Fibroblast of lung (primary cell): ENCODE data around the gene ABLIM2. TPM values are rescaled to one million over a fixed set of nuclear protein-coding genes. Genes with fewer than 3 reads are reported as not detected.

Source experiments
- DNase-seq, 2 donors: peaks; one replicate each; pipeline versions ENCODE4 v3.0.0 to v3.0.0-alpha.2; 2010; ENCODE audit warnings: low read depth in 2 of 2
- H2AFZ ChIP-seq: 2 replicates; pipeline ENCODE4 v1.5.1; 2012; ENCODE audit warnings: low read length, control low read depth, inconsistent platforms
- H3K27ac ChIP-seq: 2 replicates; pipeline ENCODE4 v1.5.1; 2011; ENCODE audit warnings: low read length, control low read depth; ENCODE audit not compliant: insufficient read depth
- H3K27me3 ChIP-seq: 2 replicates; pipeline ENCODE4 v1.5.1; 2011; ENCODE audit warnings: mild to moderate bottlenecking, low read length; ENCODE audit not compliant: control insufficient read depth, insufficient read depth
- H3K36me3 ChIP-seq: 2 replicates; pipeline ENCODE4 v1.5.1; 2011; ENCODE audit warnings: low read length; ENCODE audit not compliant: control insufficient read depth, insufficient read depth
- H3K4me1 ChIP-seq: 2 replicates; pipeline ENCODE4 v1.5.1; 2011; ENCODE audit warnings: low read length; ENCODE audit not compliant: control insufficient read depth, insufficient read depth; ENCODE audit errors: extremely low read depth
- H3K4me2 ChIP-seq: 2 replicates; pipeline ENCODE4 v1.5.1; 2011; ENCODE audit warnings: low read length, control low read depth; ENCODE audit not compliant: insufficient read depth; ENCODE audit errors: extremely low read depth
- H3K4me3 ChIP-seq, 4 experiments: fragments of 200-600 bp in 1 of 4; sonication (generic) in 1 of 4; replicated peaks in 1 of 4; 2 replicates each; pipeline ENCODE4 v1.5.1; 2011 to 2016; ENCODE audit warnings: low read length in 4 of 4, low read depth in 3 of 4, mild to moderate bottlenecking in 3 of 4, control low read depth in 2 of 4, inconsistent platforms in 1 of 4, mixed read lengths in 1 of 4; ENCODE audit not compliant: insufficient read depth in 1 of 4; ENCODE audit errors: control extremely low read depth in 1 of 4
- H3K79me2 ChIP-seq: 2 replicates; pipeline ENCODE4 v1.5.1; 2012; ENCODE audit warnings: mild to moderate bottlenecking, low read length, inconsistent platforms; ENCODE audit not compliant: control insufficient read depth, insufficient read depth
- H3K9ac ChIP-seq: 2 replicates; pipeline ENCODE4 v1.5.1; 2011; ENCODE audit warnings: mild to moderate bottlenecking, low read length, control low read depth; ENCODE audit not compliant: insufficient read depth
- H3K9me3 ChIP-seq: 2 replicates; pipeline ENCODE4 v1.5.1; 2012; ENCODE audit warnings: low read depth, low read length; ENCODE audit not compliant: control insufficient read depth, insufficient read depth
- H4K20me1 ChIP-seq: 2 replicates; pipeline ENCODE4 v1.5.1; 2011; ENCODE audit warnings: low read length; ENCODE audit not compliant: control insufficient read depth, insufficient read depth; ENCODE audit errors: extremely low read depth
- CTCF ChIP-seq, 2 donors: IDR thresholded peaks in 1 of 2; conservative IDR thresholded peaks in 1 of 2; 1 replicate in 1 of 2; 2 replicates in 1 of 2; pipeline ENCODE4 v1.5.1; 2011 to 2012; ENCODE audit warnings: low read length in 2 of 2, control low read depth in 1 of 2, inconsistent platforms in 1 of 2, low read depth in 1 of 2, mild to moderate bottlenecking in 1 of 2
- EZH2 ChIP-seq: IDR thresholded peaks from 2 replicates; pipeline ENCODE4 v1.5.1; 2012; ENCODE audit warnings: low read length, control low read depth, mild to moderate bottlenecking; ENCODE audit errors: missing control alignments
- polyA plus RNA-seq, 2 donors: library from polyadenylated mRNA; depleted of rRNA in 1 of 2; stranded (reverse) in 1 of 2; unstranded in 1 of 2; fragments of >200 nt; gene quantifications; 2 replicates each; pipeline ENCODE4 v1.2.1, GENCODE V29; 2011 to 2012; ENCODE audit warnings: missing spikeins in 1 of 2
- total RNA-seq: library from RNA; depleted of rRNA; stranded (reverse); fragments of >200 nt; gene quantifications from 2 replicates; pipeline ENCODE4 v1.2.1, GENCODE V29; 2014

ABLIM2 gene
- total and polyA plus RNA-seq, 2 donors (not counting 1 experiment from before 2014, with no cell fraction given): 0.66 to 2.6 TPM

- H3K27me3 ChIP-seq: no peaks in the 10 kb centered on the region
- no peak overlapping the region for H3K4me2 ChIP-seq
- no peak for DNase-seq
- H3K36me3 ChIP-seq: no peaks in the 10 kb centered on the region
- H3K27ac ChIP-seq: no peak overlapping the region
- H3K9ac ChIP-seq: no peak overlapping the region
- H3K4me1 ChIP-seq: no peaks in the 10 kb centered on the region
- H3K79me2 ChIP-seq: no peaks in the 10 kb centered on the region
- no peaks in the 10 kb centered on the region for H3K9me3 ChIP-seq
- H2AFZ ChIP-seq: no peak overlapping the region
- TF ChIP-seq EZH2 (no peak), CTCF (conservative IDR thresholded peaks at IDR 0.05 in 1 of 2, IDR thresholded peaks at IDR 0.05 in 1 of 2; ENCODE audit: low read depth in 1 of 2, low read length in 2 of 2) (no peak)
- no peak overlapping the region for H3K4me3 ChIP-seq
- H4K20me1 ChIP-seq: no peaks in the 10 kb centered on the region
Measured at GRCh38 chr4:8084712-8085490, 73.7 kb downstream of the ABLIM2 start.

GRCh38 chr4:8084031-8084660 is 74.5 kb downstream of the ABLIM2 start:
- no peaks in the 10 kb centered on the region for H3K4me1 ChIP-seq
- TF ChIP-seq EZH2: no peak
- TF ChIP-seq CTCF (conservative IDR thresholded peaks at IDR 0.05 in 1 of 2, IDR thresholded peaks at IDR 0.05 in 1 of 2; ENCODE audit: low read depth in 1 of 2, low read length in 2 of 2): no peak
- H3K36me3 ChIP-seq: no peaks in the 10 kb centered on the region
- no peak overlapping the region for H3K27ac ChIP-seq
- no peaks in the 10 kb centered on the region for H3K9me3 ChIP-seq
- no peaks in the 10 kb centered on the region for H3K79me2 ChIP-seq
- no peaks in the 10 kb centered on the region for H4K20me1 ChIP-seq
- H3K27me3 ChIP-seq: no peaks in the 10 kb centered on the region
- H3K9ac ChIP-seq: no peak overlapping the region
- no peak for DNase-seq
- no peak overlapping the region for H3K4me2 ChIP-seq
- H3K4me3 ChIP-seq: no peak overlapping the region
- no peak overlapping the region for H2AFZ ChIP-seq

- no peaks in the 10 kb centered on the region for H3K27me3 ChIP-seq
Measured at GRCh38 chr4:8083086-8083825, 75.4 kb downstream of the ABLIM2 start.

More at GRCh38 chr4:8083086-8083825, 75.4 kb downstream of the ABLIM2 start:
- TF ChIP-seq CTCF (conservative IDR thresholded peaks at IDR 0.05 in 1 of 2, IDR thresholded peaks at IDR 0.05 in 1 of 2; ENCODE audit: low read depth in 1 of 2, low read length in 2 of 2) (no peak), EZH2 (no peak)
- DNase-seq: no peak
- Histone ChIP-seq H3K36me3 (no peaks in the 10 kb centered on the region), H3K4me1 (no peaks in the 10 kb centered on the region), H2AFZ (no peak overlapping the region), H4K20me1 (no peaks in the 10 kb centered on the region), H3K9me3 (no peaks in the 10 kb centered on the region), H3K27ac (no peak overlapping the region), H3K9ac (no peak overlapping the region), H3K4me2 (no peak overlapping the region), H3K79me2 (no peaks in the 10 kb centered on the region), H3K4me3 (no peak overlapping the region)
